T-cell (primary cell): ENCODE results near the gene SH3RF2. TPM values are rescaled to one million over a fixed set of nuclear protein-coding genes. Genes with fewer than 3 reads are reported as not detected.

Source experiments
- ATAC-seq, 4 experiments: fragments of 200-7000 bp in 3 of 4; fragments of 150-1000 bp in 1 of 4; cut with Tn5 transposase; replicated peaks in 1 of 4; 1 replicate in 3 of 4; 2 replicates in 1 of 4; pipeline ENCODE4 v1.10.0; 2021; ENCODE audit warnings: moderate library complexity in 3 of 4, mild to moderate bottlenecking in 2 of 4, moderate number of reproducible peaks in 1 of 4
- CTCF ChIA-PET, 2 donors: fragments of 300-600 bp; sonication (Branson Sonifier 250); formaldehyde crosslinking; loops; one replicate each; lab custom pipeline; 2022; ENCODE audit warnings: antibody characterized with exemption in 2 of 2; lab: Charles Lee
- POLR2A ChIA-PET, 2 donors: fragments of 300-600 bp; sonication (Branson Sonifier 250); formaldehyde crosslinking; loops; one replicate each; lab custom pipeline; 2022; ENCODE audit warnings: antibody characterized with exemption in 2 of 2; lab: Charles Lee
- DNase-seq, 35 experiments: peaks; one replicate each; pipeline versions ENCODE4 v3.0.0 to v3.0.0-alpha.2; 2013 to 2023
- H3K27ac ChIP-seq: one replicate; pipeline ENCODE4 v1.5.1; 2013; ENCODE audit warnings: low read length
- H3K27me3 ChIP-seq, 2 experiments: replicated peaks in 1 of 2; 1 replicate in 1 of 2; 2 replicates in 1 of 2; pipeline versions ENCODE4 v1.6.1 to v1.7.0; 2013; ENCODE audit warnings: low read length in 1 of 2, mixed read lengths in 1 of 2; ENCODE audit not compliant: control insufficient read depth in 2 of 2, insufficient read depth in 2 of 2; ENCODE audit errors: extremely low read depth in 1 of 2
- H3K36me3 ChIP-seq, 2 donors: 1 replicate in 1 of 2; 2 replicates in 1 of 2; pipeline versions ENCODE4 v1.6.1 to v1.7.0; 2013; ENCODE audit warnings: low read length in 1 of 2; ENCODE audit not compliant: control insufficient read depth in 2 of 2, insufficient read depth in 1 of 2; ENCODE audit errors: extremely low read depth in 1 of 2
- H3K4me1 ChIP-seq, 2 experiments: 1 replicate in 1 of 2; 2 replicates in 1 of 2; pipeline versions ENCODE4 v1.6.1 to v1.7.0; 2013; ENCODE audit warnings: low read length in 2 of 2, mixed read lengths in 1 of 2; ENCODE audit not compliant: insufficient read depth in 2 of 2, control insufficient read depth in 1 of 2; ENCODE audit errors: extremely low read depth in 1 of 2
- H3K4me3 ChIP-seq, 2 donors: 1 replicate in 1 of 2; 2 replicates in 1 of 2; pipeline versions ENCODE4 v1.5.1 to v1.7.0; 2013; ENCODE audit warnings: mild to moderate bottlenecking in 2 of 2, low read length in 1 of 2, moderate library complexity in 1 of 2; ENCODE audit not compliant: control insufficient read depth in 1 of 2; ENCODE audit errors: extremely low read depth in 1 of 2
- H3K9me3 ChIP-seq: 2 replicates; pipeline ENCODE4 v1.7.0; 2013
- H3K27ac Mint-ChIP-seq, 2 donors: one replicate each; pipeline ENCODE4 v1.8.0; 2020 to 2021; ENCODE audit warnings: mild to moderate bottlenecking in 2 of 2, mixed read lengths in 2 of 2
- H3K27me3 Mint-ChIP-seq, 2 donors: one replicate each; pipeline ENCODE4 v1.8.0; 2021 to 2022; ENCODE audit warnings: mixed read lengths in 2 of 2
- H3K36me3 Mint-ChIP-seq: one replicate; pipeline ENCODE4 v1.8.0; 2021; ENCODE audit warnings: mixed read lengths
- H3K4me1 Mint-ChIP-seq, 3 donors: one replicate each; pipeline ENCODE4 v1.8.0; 2020 to 2022; ENCODE audit warnings: mixed read lengths in 3 of 3, mild to moderate bottlenecking in 1 of 3
- H3K4me3 Mint-ChIP-seq, 3 donors: one replicate each; pipeline ENCODE4 v1.8.0; 2020 to 2022; ENCODE audit warnings: mild to moderate bottlenecking in 3 of 3, mixed read lengths in 3 of 3, moderate library complexity in 3 of 3
- H3K9me3 Mint-ChIP-seq, 3 donors: one replicate each; pipeline ENCODE4 v1.8.0; 2020 to 2022; ENCODE audit warnings: mixed read lengths in 3 of 3
- WGBS: methylation state at CpG from one replicate; pipeline ENCODE4 v1.1.5; 2013; ENCODE audit warnings: missing lambda C conversion rate; ENCODE audit not compliant: insufficient coverage; 5-methylcytosine and 5-hydroxymethylcytosine counted together
- total RNA-seq, 35 experiments: library from RNA in 6 of 35; stranded (reverse) in 6 of 35; fragments of 120-200 nt in 1 of 35; gene quantifications; one replicate each; pipeline versions ENCODE4 v1.2.1 to v1.2.4 and lab custom pipeline; 2013 to 2026

The SH3RF2 gene
- total RNA-seq, 5 donors from 2014 or later (not counting 1 experiment from before 2014, with no cell fraction given): 0.26 to 0.75 (median 0.37) TPM; not detected in 1

DNA sequence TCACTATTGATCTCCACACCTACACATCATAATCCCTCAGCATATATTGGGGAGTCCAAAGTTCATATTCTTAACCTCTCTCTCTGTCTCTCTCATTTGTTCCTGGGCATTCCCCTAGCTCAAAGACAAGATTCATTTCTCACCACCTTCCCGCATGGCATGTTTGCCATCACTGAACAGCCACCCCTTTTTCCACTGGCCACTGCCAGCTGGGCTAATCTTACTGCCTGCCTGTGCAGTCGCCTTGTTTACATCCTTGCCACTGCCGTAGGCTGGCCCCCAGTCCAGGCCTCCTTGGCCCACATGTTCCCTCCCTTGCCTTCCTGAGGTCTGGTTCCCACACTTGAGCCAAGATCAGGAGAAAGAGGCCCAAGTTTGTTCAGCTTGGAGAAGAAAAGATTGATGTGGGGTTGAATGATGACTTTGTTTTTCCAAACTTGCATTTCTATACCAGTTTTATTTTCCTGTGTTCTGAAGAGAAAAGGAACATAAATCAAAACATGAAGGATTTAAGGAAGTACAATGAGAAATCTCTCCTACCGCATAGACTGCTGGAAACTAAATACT is 88.8 kb downstream of the SH3RF2 start:
- peaks cover 8 to 10% of the 10 kb centered on the region in 2 donors for H3K27me3 Mint-ChIP-seq
- 59% methylated on average over 2 of the region's 4 CpGs for WGBS
- no peaks in the 10 kb centered on the region for H3K36me3 ChIP-seq
- H3K4me1 ChIP-seq: no peaks in the 10 kb centered on the region
- ChIA-PET CTCF (no interaction called here), POLR2A (no interaction called here)
- no peak overlapping the region for H3K4me3 Mint-ChIP-seq
- H3K36me3 Mint-ChIP-seq: no peaks in the 10 kb centered on the region
- DNase-seq (no peak), ATAC-seq (no peak)
- H3K4me1 Mint-ChIP-seq: no peaks in the 10 kb centered on the region
- no peaks in the 10 kb centered on the region for H3K9me3 Mint-ChIP-seq
- no peak overlapping the region for H3K4me3 ChIP-seq
- H3K27ac ChIP-seq: no peak overlapping the region
- no peaks in the 10 kb centered on the region for H3K9me3 ChIP-seq
- H3K27me3 ChIP-seq: peaks cover 0 to 5% of the 10 kb centered on the region in 2 experiments
- no peak overlapping the region for H3K27ac Mint-ChIP-seq

DNA sequence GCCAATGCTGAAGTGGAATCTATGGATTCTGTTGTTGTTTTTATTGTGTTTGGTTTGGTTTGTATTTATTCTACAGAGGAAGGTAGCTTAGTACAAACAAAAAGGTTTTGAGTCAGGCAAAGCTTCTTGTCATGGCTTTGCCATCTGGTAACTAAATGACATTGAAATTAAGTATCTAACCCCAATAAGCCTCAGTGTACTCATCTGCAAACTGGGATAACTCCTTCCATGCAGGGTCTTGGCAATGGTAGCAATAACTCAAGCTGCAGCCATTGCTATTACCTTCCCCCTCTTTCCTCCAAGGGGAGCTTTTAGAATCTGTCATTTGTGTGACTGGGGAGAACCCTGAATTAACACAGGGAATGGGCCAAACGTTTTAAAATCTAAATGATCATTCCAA is 89.3 kb downstream of the SH3RF2 start:
- Histone ChIP-seq H3K4me3 (no peak overlapping the region), H3K4me1 (no peaks in the 10 kb centered on the region), H3K9me3 (no peaks in the 10 kb centered on the region), H3K27ac (no peak overlapping the region), H3K36me3 (no peaks in the 10 kb centered on the region), H3K27me3 (peaks cover 0 to 5% of the 10 kb centered on the region in 2 experiments)
- Mint-ChIP-seq H3K36me3 (no peaks in the 10 kb centered on the region), H3K27me3 (peaks cover 5 to 8% of the 10 kb centered on the region in 2 donors), H3K27ac (no peak overlapping the region), H3K4me1 (no peaks in the 10 kb centered on the region), H3K9me3 (no peaks in the 10 kb centered on the region), H3K4me3 (no peak overlapping the region)
- ATAC-seq: no peak
- ChIA-PET POLR2A (no interaction called here), CTCF (no interaction called here)
- no CpG with 5 or more reads among the region's 1 CpG for WGBS
- no peak for DNase-seq

DNA sequence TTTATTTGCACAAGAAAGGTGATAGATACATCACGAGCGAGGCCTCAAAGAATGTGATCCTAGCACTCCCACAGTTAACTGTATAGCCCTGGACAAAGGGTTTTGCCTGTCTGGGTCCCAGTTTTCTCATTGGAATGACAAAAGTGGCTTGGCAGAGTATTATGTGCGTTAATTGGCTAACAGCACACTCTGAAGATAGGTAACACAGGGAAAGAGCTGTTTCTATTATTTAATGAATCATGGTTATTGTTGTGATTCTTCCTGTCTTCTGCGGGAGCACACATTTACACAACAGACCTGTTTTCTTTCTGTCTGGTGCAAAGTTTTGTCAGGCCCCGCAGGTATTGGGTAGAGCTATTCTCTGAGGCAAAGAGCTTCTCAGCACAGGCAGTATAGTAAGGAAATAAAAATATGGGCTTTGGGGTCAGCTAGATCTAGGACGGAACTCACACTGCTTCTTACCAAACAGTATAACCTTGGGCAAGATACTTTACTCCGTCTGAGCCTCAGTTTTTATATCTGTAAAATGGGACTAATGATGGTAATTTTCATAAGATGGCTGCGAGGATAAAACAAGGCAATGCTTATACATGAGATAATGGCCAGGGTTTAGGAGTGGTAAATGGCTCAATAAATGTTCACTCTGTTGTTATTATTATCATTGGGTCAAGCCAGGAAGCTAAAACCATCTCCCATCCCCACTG is 90.1 kb downstream of the SH3RF2 start:
- H3K36me3 ChIP-seq: no peaks in the 10 kb centered on the region
- H3K27me3 ChIP-seq: peaks cover 0 to 5% of the 10 kb centered on the region in 2 experiments
- POLR2A ChIA-PET: no interaction called here
- Mint-ChIP-seq H3K4me3 (no peak overlapping the region), H3K27me3 (peaks cover 5 to 10% of the 10 kb centered on the region in 2 donors), H3K4me1 (no peaks in the 10 kb centered on the region), H3K27ac (no peak overlapping the region), H3K36me3 (no peaks in the 10 kb centered on the region), H3K9me3 (no peaks in the 10 kb centered on the region)
- no peak overlapping the region for H3K4me3 ChIP-seq
- ATAC-seq (no peak), DNase-seq (no peak)
- no peak overlapping the region for H3K27ac ChIP-seq
- no peaks in the 10 kb centered on the region for H3K9me3 ChIP-seq
- no peaks in the 10 kb centered on the region for H3K4me1 ChIP-seq
- CTCF ChIA-PET: no interaction called here
- 78% methylated on average over 2 of the region's 8 CpGs for WGBS

DNA sequence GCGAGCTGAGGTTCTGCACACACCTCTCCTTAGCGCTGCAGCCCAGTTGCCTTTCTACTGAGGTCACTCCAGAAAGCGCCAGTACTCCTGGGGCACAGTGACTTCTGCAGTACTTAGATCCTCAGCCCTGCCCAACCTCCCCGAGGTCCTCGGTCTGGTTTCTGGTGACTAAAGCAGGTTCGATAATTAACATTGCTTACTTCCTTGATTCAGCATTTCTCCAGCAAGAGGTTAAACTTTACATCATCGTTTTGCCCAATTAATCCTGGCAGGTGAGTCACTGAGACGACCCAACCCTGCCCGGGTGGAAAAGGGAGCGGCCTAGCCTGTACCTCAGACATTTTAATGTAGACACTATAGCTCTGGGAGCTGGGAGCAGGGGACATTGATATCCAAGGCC is 91.4 kb downstream of the SH3RF2 start:
- H3K4me3 ChIP-seq: no peak overlapping the region
- no peak for DNase-seq
- no peak for ATAC-seq
- H3K36me3 ChIP-seq: no peaks in the 10 kb centered on the region
- Mint-ChIP-seq H3K4me3 (no peak overlapping the region), H3K36me3 (no peaks in the 10 kb centered on the region), H3K27me3 (peaks cover 5 to 10% of the 10 kb centered on the region in 2 donors), H3K9me3 (no peaks in the 10 kb centered on the region), H3K4me1 (no peaks in the 10 kb centered on the region), H3K27ac (no peak overlapping the region)
- H3K27me3 ChIP-seq: peaks cover 0 to 3% of the 10 kb centered on the region in 2 experiments
- ChIA-PET CTCF (interaction anchor here in 1 of 2 donors (0.6 kb wide), 1 partner anchor 850 kb away, joined by 3 read pairs; no protein-coding TSS in a partner anchor), POLR2A (no interaction called here)
- no peaks in the 10 kb centered on the region for H3K4me1 ChIP-seq
- 87% methylated on average over 7 of the region's 10 CpGs for WGBS
- H3K9me3 ChIP-seq: no peaks in the 10 kb centered on the region
- H3K27ac ChIP-seq: no peak overlapping the region

DNA sequence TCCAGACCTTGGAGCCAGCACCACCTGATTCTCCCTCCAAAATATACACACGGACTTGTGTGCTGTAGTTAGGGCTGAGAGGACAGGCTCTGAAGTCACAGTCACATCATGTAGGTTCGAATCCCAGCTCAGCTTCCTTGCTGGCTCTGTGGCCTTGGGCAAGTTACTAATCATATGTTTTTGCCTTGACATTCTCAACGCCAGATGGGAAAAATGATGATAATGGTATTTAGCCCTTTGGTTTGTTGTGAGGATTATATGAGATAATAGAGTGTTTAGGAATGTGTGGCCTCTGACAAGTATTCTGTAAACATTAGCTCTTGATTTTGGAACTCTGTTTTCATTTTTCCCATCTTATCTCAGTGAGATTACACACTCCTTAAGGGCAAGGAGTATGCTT is 96.5 kb downstream of the SH3RF2 start:
- Histone ChIP-seq H3K4me3 (no peak overlapping the region), H3K27ac (no peak overlapping the region), H3K9me3 (no peaks in the 10 kb centered on the region), H3K36me3 (no peaks in the 10 kb centered on the region), H3K4me1 (no peaks in the 10 kb centered on the region), H3K27me3 (no peaks in the 10 kb centered on the region)
- Mint-ChIP-seq H3K4me1 (no peaks in the 10 kb centered on the region), H3K27me3 (peaks cover 6 to 8% of the 10 kb centered on the region in 2 donors), H3K27ac (no peak overlapping the region), H3K9me3 (no peaks in the 10 kb centered on the region), H3K36me3 (no peaks in the 10 kb centered on the region), H3K4me3 (no peak overlapping the region)
- WGBS: 80% methylated on average over 2 of the region's 3 CpGs
- no peak for ATAC-seq
- ChIA-PET POLR2A (no interaction called here), CTCF (no interaction called here)
- no peak for DNase-seq

DNA sequence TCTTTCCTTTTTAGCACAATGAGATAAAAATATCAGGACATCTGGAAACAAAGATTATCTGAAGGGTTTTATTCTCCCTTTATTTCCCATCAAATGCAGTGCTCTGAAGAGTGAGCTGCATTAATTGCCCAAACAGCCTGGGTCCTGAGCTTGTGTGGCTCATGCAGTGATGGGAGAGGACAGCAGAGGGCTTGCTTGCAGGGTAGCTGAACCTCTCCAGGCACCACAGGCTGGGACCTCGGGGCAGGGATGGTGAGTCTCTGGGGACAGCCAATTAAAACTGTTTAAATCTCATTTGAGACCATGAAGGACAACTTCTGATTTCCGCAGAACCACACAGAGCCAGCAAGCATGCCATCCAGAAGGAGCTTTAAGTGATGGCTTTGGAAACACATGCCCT is 97.7 kb downstream of the SH3RF2 start:
- WGBS: 100% methylated on average over 1 of the region's 2 CpGs
- DNase-seq (no peak), ATAC-seq (no peak)
- H3K4me3 ChIP-seq: no peak overlapping the region
- Mint-ChIP-seq H3K9me3 (no peaks in the 10 kb centered on the region), H3K27ac (no peak overlapping the region), H3K27me3 (peaks cover 6 to 8% of the 10 kb centered on the region in 2 donors), H3K4me3 (no peak overlapping the region), H3K4me1 (no peaks in the 10 kb centered on the region), H3K36me3 (no peaks in the 10 kb centered on the region)
- H3K4me1 ChIP-seq: no peaks in the 10 kb centered on the region
- ChIA-PET CTCF (no interaction called here), POLR2A (no interaction called here)
- H3K27me3 ChIP-seq: no peaks in the 10 kb centered on the region
- no peaks in the 10 kb centered on the region for H3K36me3 ChIP-seq
- H3K9me3 ChIP-seq: no peaks in the 10 kb centered on the region
- H3K27ac ChIP-seq: no peak overlapping the region
